GM11168 (cell line): Measurements from ENCODE around the gene HDAC11.

Experiments
- in situ Hi-C: fragments of 300-500 bp; cut with MboI; formaldehyde crosslinking; loops from one replicate; pipeline ENCODE4 v1.12.0; 2022; ENCODE audit warnings: low sequenced_read_pairs; ENCODE audit not compliant: unreplicated experiment

The HDAC11 gene

GRCh38 chr3:13504161-13504831 lies 24.2 kb downstream of the HDAC11 start:
- in situ Hi-C loops, result loop anchor here (5.0 kb wide), 1 partner anchor 143 kb away; no protein-coding TSS in a partner anchor

- in situ Hi-C loops, result no loop called here
These were observed 25.3 kb downstream of the HDAC11 start for GRCh38 chr3:13505147-13506130.

- in situ Hi-C loops, result no loop called here
These were observed 26.1 kb downstream of the HDAC11 start for GRCh38 chr3:13506239-13506638.

GRCh38 chr3:13506680-13507079 lies 26.6 kb downstream of the HDAC11 start:
- in situ Hi-C loops, result no loop called here

- in situ Hi-C loops, result no loop called here
These were observed 27.1 kb downstream of the HDAC11 start for GRCh38 chr3:13507247-13507569.

- in situ Hi-C loops, result no loop called here
These were observed 27.6 kb downstream of the HDAC11 start for GRCh38 chr3:13507570-13508339.

- in situ Hi-C loops, result no loop called here
These were observed 28.4 kb downstream of the HDAC11 start for GRCh38 chr3:13508496-13508895.

GRCh38 chr3:13509059-13509815 lies 29.1 kb downstream of the HDAC11 start:
- in situ Hi-C loops, result no loop called here

GRCh38 chr3:13509816-13510192 lies 29.7 kb downstream of the HDAC11 start:
- in situ Hi-C loops, result no loop called here

GRCh38 chr3:13512451-13512850 lies 32.3 kb downstream of the HDAC11 start:
- in situ Hi-C loops, result no loop called here

- in situ Hi-C loops, result no loop called here
These were observed 33.2 kb downstream of the HDAC11 start for GRCh38 chr3:13513051-13513912.

- in situ Hi-C loops, result no loop called here
These were observed 33.9 kb downstream of the HDAC11 start for GRCh38 chr3:13513913-13514517.

- in situ Hi-C loops, result no loop called here
These were observed 34.7 kb downstream of the HDAC11 start for GRCh38 chr3:13514639-13515435.

- in situ Hi-C loops, result no loop called here
These were observed 36.0 kb downstream of the HDAC11 start for GRCh38 chr3:13515786-13516759.

- in situ Hi-C loops, result no loop called here
These were observed 36.6 kb downstream of the HDAC11 start for GRCh38 chr3:13516760-13517135.

GRCh38 chr3:13517253-13517977 lies 37.3 kb downstream of the HDAC11 start:
- in situ Hi-C loops, result no loop called here
